SK-N-DZ (cell line): ENCODE results near the gene SPATA16.
"Not testable (repeated sequence)": the region's sequence is repeated elsewhere in the genome, so short reads cannot be mapped to it uniquely, and the experiment has no call there.

Experiments
- DNase-seq: peaks from one replicate; pipeline ENCODE4 v3.0.0-alpha.2; 2015; ENCODE audit warnings: low spot score

SPATA16 gene

DNA sequence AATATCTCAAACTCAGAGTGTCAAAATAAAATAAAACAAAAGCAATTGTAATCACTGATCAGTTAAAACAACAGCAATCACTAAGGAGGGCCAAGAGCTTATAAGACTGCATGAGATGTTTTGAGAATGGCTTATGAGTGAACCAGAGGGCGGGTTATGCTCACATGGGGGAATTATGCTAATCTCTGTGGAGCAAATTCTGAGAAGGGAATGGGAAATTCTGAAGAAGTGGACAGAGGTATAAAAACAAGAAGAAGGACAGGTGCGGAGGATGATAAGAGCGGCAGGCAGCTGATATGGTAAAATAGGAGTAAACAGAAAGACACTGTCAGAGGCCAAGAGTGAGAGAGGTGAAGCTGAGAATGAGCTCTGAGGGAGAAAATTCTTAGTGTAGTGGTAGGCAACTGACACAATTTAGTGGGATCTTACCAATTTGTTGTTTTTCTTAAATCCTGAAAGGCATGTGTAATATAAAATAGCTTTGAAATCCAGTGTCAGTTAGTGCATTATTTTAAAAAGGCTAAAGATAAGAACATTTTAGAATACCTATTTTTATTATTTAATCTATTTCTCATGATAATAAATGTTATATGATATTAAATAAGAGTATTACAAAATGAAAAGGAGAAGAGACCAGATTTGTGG lies 133.8 kb downstream of the SPATA16 start:
- no peak for DNase-seq

DNA sequence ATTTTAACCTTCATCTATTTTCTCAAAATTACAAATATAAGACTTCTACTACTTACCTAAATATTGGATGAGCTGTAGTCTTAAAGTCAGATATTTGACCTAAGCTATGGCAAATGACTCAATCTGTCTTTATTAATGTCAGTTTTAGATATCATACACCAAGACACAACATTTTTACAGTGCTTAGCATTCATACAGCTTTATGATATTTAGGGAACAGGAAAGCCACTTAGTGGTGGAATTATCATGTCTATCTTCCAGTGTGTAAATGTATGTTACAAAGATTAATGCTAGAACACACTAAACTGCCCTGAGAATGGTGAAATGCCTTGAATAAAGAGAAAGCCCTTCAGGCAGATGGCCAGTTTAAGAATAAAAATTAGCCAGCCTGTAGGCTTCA lies 135.0 kb downstream of the SPATA16 start:
- peak; percentile 68 for DNase-seq

GRCh38 chr3:173004681-173005080 lies 136.4 kb downstream of the SPATA16 start:
- no peak for DNase-seq

- DNase-seq = no peak
Observed at GRCh38 chr3:173003956-173004355, 137.1 kb downstream of the SPATA16 start.

GRCh38 chr3:173003471-173003870 lies 137.6 kb downstream of the SPATA16 start:
- no peak for DNase-seq

GRCh38 chr3:173001622-173002021 lies 139.4 kb downstream of the SPATA16 start:
- no peak for DNase-seq

DNA sequence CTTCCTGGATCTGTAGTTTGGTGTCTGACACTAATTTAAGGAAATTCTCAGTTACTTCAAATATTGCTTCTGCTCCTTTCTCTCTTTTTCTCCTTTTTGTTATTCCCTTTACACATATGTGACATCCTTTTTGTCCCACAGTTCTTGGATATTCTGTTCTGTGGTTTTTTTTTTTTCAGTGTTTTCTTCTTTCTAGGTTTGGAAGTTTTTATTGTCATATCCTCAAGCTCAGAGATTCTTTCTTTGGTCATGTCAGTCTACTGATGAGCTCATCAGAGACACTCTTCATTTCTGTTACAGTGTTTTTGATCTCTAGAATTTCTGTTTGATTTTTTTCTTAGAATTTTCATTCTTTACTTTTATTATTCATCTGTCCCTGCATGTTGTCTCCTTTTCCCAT lies 140.5 kb downstream of the SPATA16 start:
- no peak for DNase-seq

GRCh38 chr3:172993412-172993811 lies 147.6 kb downstream of the SPATA16 start:
- no peak for DNase-seq

- no peak for DNase-seq
Observed at GRCh38 chr3:172991424-172991996, 149.5 kb downstream of the SPATA16 start.

GRCh38 chr3:172989373-172989772 lies 151.7 kb downstream of the SPATA16 start:
- no peak for DNase-seq

GRCh38 chr3:172987273-172987672 lies 153.8 kb downstream of the SPATA16 start:
- DNase-seq = peak; percentile 58

DNA sequence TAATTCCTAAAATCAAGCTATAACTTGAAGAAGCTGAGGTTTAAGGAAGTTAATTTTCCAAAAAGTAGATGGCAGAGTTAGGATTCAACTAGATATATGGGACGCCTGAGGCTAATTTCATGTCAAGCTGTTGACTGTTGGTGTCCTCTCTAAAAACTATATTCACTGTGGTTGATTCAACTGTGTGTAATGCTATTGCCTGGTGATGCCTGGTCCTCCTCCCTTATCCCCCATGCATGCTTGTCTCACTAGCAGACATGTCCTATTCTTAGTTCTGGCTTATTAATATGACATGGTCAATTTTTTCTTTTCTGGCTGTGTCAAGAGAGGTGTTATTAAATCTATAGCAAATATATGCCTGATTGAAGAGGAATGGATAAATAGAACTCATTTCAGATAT lies 156.1 kb downstream of the SPATA16 start:
- no peak for DNase-seq

- DNase-seq = peak; percentile 57
Observed at GRCh38 chr3:172982736-172983364, 158.2 kb downstream of the SPATA16 start.

- no peak for DNase-seq
Observed at GRCh38 chr3:172981407-172981983, 159.5 kb downstream of the SPATA16 start.

DNA sequence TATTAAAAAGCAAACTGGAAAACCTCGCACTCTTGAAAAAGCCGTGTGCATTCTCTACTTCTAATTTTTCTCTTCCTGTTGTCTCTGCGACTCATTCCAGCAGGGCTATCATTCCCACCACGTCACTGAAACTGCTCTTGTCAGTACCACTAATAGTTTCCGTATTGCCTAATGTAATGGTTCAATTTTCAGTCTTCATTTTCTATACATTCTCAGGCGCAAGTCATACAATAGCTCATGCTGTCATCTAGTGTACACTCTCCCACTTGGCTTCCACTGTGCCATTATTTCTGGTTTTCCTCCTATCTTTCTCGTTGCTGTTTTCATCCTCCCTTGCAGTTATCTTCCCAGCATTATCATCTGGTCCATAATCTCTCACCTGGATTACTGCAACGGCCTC lies 160.2 kb downstream of the SPATA16 start:
- no peak for DNase-seq

GRCh38 chr3:172977696-172978095 lies 163.3 kb downstream of the SPATA16 start:
- DNase-seq = no peak

- no peak for DNase-seq
Observed at GRCh38 chr3:172974969-172975368, 166.1 kb downstream of the SPATA16 start.

- DNase-seq = no peak
Observed at GRCh38 chr3:172973799-172974198, 167.2 kb downstream of the SPATA16 start.

GRCh38 chr3:172972717-172973116 lies 168.3 kb downstream of the SPATA16 start:
- DNase-seq = no peak

DNA sequence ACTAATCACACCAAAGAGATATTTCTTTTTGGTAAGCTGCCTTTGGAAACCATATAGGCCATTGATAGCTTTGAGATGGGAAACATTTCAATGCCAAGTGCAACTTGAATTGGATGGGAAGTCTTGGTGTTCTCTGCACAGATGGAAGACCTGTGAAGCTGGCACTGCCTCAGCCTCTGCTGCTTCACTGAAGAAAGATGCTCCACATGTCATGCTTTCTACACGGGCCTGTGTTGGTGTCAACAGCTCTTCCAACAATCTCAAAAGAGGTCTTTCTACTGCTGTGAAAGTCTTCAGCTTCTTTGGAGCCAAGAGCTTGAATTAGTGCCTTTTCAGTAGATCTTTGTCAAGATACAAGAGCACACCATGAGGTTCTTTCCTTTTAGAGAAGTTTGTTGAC lies 169.0 kb downstream of the SPATA16 start:
- no peak for DNase-seq

DNA sequence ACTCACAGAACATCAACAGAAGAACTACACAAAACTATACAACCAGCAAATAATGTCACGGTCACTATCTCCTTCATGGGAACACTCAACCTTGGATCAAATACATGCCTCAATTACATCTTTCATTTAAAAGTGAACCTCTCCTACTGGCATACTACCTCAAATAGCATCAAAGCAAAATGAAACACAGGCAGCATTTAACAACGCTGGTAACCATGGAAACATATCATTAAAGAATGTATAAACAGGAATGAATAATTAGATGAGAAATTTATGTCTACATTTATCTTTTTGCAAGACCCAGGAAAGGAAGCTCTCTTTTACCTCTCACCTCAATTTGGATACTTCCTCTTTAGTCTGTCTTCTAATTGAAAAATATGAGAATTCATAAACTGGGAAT lies 172.4 kb downstream of the SPATA16 start:
- no peak for DNase-seq

- no peak for DNase-seq
Observed at GRCh38 chr3:172965256-172965655, 175.8 kb downstream of the SPATA16 start.

GRCh38 chr3:172960626-172961182 lies 180.3 kb downstream of the SPATA16 start:
- DNase-seq = not testable (repeated sequence)
